H1 (cell line): ENCODE measurements around the gene ACER1. TPM values are rescaled to one million over a fixed set of nuclear protein-coding genes. Genes with fewer than 3 reads are reported as not detected.

Experiments
- CTCF ChIP-seq, 3 experiments: IDR thresholded peaks; 1 replicate in 2 of 3; 2 replicates in 1 of 3; pipeline versions ENCODE4 v1.5.1 to v1.6.1; 2011; ENCODE audit warnings: low read length in 3 of 3, mild to moderate bottlenecking in 3 of 3, inconsistent platforms in 2 of 3, low read depth in 1 of 3, moderate library complexity in 1 of 3; ENCODE audit not compliant: insufficient read depth in 1 of 3; ENCODE audit errors: control extremely low read depth in 1 of 3
- RNF2 ChIP-seq: fragments of 200-900, 300-1000 bp; sonication (generic); IDR thresholded peaks from 2 replicates; pipeline ENCODE4 v1.7.1; 2016; ENCODE audit warnings: borderline replicate concordance, low read depth, mild to moderate bottlenecking, antibody characterized with exemption, low read length; ENCODE audit not compliant: poor library complexity, severe bottlenecking; ENCODE audit errors: missing control alignments
- polyA plus RNA-seq, 7 experiments: library from polyadenylated mRNA; depleted of rRNA in 3 of 7; stranded (reverse) in 5 of 7; unstranded in 2 of 7; fragments of >200 nt in 5 of 7; fragments of 200-250 nt in 2 of 7; gene quantifications; 1 replicate in 5 of 7; 2 replicates in 1 of 7; 4 replicates in 1 of 7; pipeline versions ENCODE4 v1.2.1 to v1.2.3, GENCODE V29; 2011 to 2013; ENCODE audit warnings: missing spikeins in 2 of 7, mixed read lengths in 2 of 7
- total RNA-seq: library from RNA; stranded (reverse); fragmentation: NEBNext Ultra II Directional; extraction: Animal tissue kit (Norgen Biotek cat#: 25700); gene quantifications from 2 replicates; pipeline ENCODE4 v1.2.1, GENCODE V29; 2021

The ACER1 gene
- total and polyA plus RNA-seq, 2 of the 8 experiments (the other 6 are each of a cell fraction or from before 2014, with no cell fraction given): 0.05 TPM; not detected in 1

GRCh38 chr19:6352381-6353165, 19.2 kb upstream of the ACER1 start (continued):
- no peak for TF ChIP-seq RNF2
- no peak for TF ChIP-seq CTCF (IDR thresholded peaks at IDR 0.05; ENCODE audit: control extremely low read depth in 1 of 3, insufficient read depth in 1 of 3, low read depth in 1 of 3, low read length in 3 of 3)
